HG02759 (cell line): Measurements from ENCODE around the gene CEP41.

Experiments used
- ATAC-seq: cut with Tn5 transposase; IDR thresholded peaks from one replicate; pipeline ENCODE4 v1.9.1; 2021; ENCODE audit warnings: mild to moderate bottlenecking, moderate library complexity; ENCODE audit not compliant: unreplicated experiment

CEP41 gene

GRCh38 chr7:130420943-130421578 is 19.8 kb downstream of the CEP41 start:
- no peak for ATAC-seq

GRCh38 chr7:130419658-130420057 is 21.2 kb downstream of the CEP41 start:
- ATAC-seq: no peak

GRCh38 chr7:130418306-130418705 is 22.5 kb downstream of the CEP41 start:
- ATAC-seq: no peak

GRCh38 chr7:130417213-130417612 is 23.6 kb downstream of the CEP41 start:
- ATAC-seq: no peak

- ATAC-seq: no peak
These were observed 25.8 kb downstream of the CEP41 start for GRCh38 chr7:130415006-130415405.

GRCh38 chr7:130413201-130413600 is 27.6 kb downstream of the CEP41 start:
- no peak for ATAC-seq

- no peak for ATAC-seq
These were observed 29.8 kb downstream of the CEP41 start for GRCh38 chr7:130410868-130411541.

- no peak for ATAC-seq
These were observed 31.1 kb downstream of the CEP41 start for GRCh38 chr7:130409712-130410072.

GRCh38 chr7:130409067-130409711 is 31.6 kb downstream of the CEP41 start:
- ATAC-seq: no peak

- no peak for ATAC-seq
These were observed 35.8 kb downstream of the CEP41 start for GRCh38 chr7:130405003-130405402.

GRCh38 chr7:130401578-130401977 is 39.2 kb downstream of the CEP41 start:
- ATAC-seq: no peak

- no peak for ATAC-seq
These were observed 39.7 kb downstream of the CEP41 start for GRCh38 chr7:130401101-130401500.

- no peak for ATAC-seq
These were observed 40.7 kb downstream of the CEP41 start for GRCh38 chr7:130400120-130400572.

- ATAC-seq: no peak
These were observed 42.2 kb downstream of the CEP41 start for GRCh38 chr7:130398526-130399090.

GRCh38 chr7:130397758-130398073 is 43.1 kb downstream of the CEP41 start:
- no peak for ATAC-seq

GRCh38 chr7:130397051-130397757 is 43.6 kb downstream of the CEP41 start:
- ATAC-seq: no peak

- ATAC-seq: no peak
These were observed 44.7 kb downstream of the CEP41 start for GRCh38 chr7:130396109-130396508.

GRCh38 chr7:130395421-130395820 is 45.4 kb downstream of the CEP41 start:
- ATAC-seq: no peak

- ATAC-seq: no peak
These were observed 46.2 kb downstream of the CEP41 start for GRCh38 chr7:130394421-130395195.

- no peak for ATAC-seq
These were observed 46.9 kb downstream of the CEP41 start for GRCh38 chr7:130393841-130394411.
